Measurements from ENCODE around the gene GFRAL.

The GFRAL gene

DNA sequence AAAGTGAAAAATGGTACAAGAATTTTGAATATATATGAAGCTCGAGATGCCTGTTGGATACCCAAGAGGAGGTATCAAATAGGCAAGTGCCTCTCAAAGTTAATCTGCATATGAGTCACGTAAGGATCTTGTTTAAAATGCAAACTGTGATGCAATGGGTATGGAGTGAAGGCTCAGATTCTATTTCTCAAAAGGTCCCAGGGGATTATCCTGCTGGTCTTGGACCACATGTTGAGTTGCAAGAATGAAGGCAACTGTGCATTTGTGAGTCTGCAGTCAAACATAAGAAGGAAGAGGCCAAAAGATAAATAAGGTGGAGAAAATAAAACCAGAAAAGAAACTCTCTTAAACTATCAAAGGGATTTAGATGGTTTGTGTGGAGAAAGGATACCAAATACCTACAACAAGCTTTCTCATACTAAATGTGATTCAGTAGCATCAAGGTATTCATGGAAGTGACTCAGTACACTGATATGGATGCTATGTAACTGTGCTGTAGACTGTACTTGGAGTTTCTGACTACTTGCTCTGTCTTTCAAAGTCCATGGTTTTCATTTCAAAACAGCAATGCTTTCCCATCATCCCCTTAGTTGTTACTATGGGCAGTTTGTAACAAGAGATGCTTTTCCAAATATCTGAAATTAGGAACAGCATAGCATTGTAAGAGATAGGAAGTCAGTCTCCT lies 106.3 kb downstream of the GFRAL start:
- no peak for DNase-seq (ENCODE audit: low spot score)

GRCh38 chr6:55437141-55437540 lies 109.9 kb downstream of the GFRAL start:
- no peak for DNase-seq (ENCODE audit: low spot score)

DNA sequence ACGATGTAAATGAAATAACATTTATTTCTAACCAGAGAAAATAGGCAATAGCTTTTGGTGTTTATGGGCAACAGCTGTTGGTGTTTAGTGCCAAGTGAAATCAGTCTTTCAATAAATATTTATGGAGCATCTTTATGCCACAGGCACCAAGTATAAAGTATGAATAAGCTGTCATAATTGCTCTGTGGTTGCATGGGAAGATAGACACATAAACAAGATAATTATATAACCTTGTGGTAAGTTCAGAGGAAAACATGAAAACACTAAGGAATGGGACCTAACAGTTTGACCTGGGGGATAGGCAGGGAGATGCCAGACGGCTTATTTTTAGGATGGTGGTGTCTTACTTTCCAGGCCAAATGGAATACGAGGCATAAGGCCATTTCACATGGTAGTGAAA lies 110.9 kb downstream of the GFRAL start:
- no peak for DNase-seq (ENCODE audit: low spot score)

- DNase-seq (ENCODE audit: low spot score) = no peak
Measured at GRCh38 chr6:55443238-55444134, 116.2 kb downstream of the GFRAL start.

GRCh38 chr6:55445648-55446204 lies 118.5 kb downstream of the GFRAL start:
- DNase-seq (ENCODE audit: low spot score) = peak; percentile 56

GRCh38 chr6:55447891-55448290 lies 120.6 kb downstream of the GFRAL start:
- no peak for DNase-seq (ENCODE audit: low spot score)

DNA sequence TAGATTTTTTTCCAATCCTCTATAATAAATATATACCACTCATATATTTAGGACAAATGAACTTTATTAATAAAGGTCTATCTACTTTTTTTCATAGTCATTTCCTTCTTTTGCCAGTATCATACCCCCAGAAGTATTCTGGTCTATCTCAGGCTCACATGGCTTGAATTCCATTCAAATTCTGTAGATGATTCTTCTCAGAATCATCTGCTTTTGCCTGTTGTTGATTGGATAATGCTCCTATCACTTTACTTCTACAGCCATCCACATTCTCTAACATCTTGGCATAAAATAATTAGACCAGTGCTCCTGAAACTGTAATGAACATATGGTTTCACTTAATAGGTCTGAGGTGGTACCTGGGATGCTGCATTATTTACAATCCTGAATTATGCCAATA lies 121.2 kb downstream of the GFRAL start:
- DNase-seq (ENCODE audit: low spot score) = no peak

DNA sequence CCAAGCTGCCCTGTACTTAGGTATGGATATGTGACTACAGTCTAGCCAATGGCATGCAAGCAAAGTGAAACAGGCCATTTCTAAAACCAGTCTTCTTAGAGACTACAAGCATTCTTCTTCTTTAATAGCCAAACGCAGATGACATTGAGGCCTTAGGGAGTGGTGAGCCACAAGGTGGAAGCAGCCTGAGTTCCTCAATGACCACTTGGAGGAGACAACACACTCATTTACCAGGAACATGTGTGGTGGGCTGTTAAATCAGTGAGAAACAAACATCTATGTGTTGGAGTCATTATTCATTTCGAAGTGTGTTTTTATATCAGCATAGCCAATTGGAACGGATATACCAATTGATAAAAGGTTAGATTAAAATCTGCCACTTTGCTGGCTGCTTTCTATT lies 122.0 kb downstream of the GFRAL start:
- no peak for DNase-seq (ENCODE audit: low spot score)

- no peak for DNase-seq (ENCODE audit: low spot score)
Measured at GRCh38 chr6:55450005-55450404, 122.7 kb downstream of the GFRAL start.

All from pons (tissue), 1 donor.